Gastrocnemius medialis (tissue), 4 donors: ENCODE measurements around the gene PARG. TPM values are rescaled to one million over a fixed set of nuclear protein-coding genes. Genes with fewer than 3 reads are reported as not detected.

Experiments
- ATAC-seq, 2 donors: fragments of 150-250 bp; one replicate each; pipeline ENCODE4 v1.9.1; 2016
- DNase-seq, 2 donors: peaks; one replicate each; pipeline ENCODE4 v3.0.0-alpha.2; 2019
- H3K27ac ChIP-seq, 4 donors: fragments of 200-600 bp; sonication (generic); 1 replicate in 1 of 4; 2 replicates in 3 of 4; pipeline ENCODE4 v1.5.1; 2016 to 2018; ENCODE audit warnings: mild to moderate bottlenecking in 2 of 4, moderate library complexity in 1 of 4
- H3K27me3 ChIP-seq, 3 donors: fragments of 200-600 bp; sonication (generic) in 2 of 3; 1 replicate in 1 of 3; 2 replicates in 2 of 3; pipeline versions ENCODE4 v1.5.1 to v1.6.0; 2016 to 2019; ENCODE audit warnings: mild to moderate bottlenecking in 1 of 3, moderate library complexity in 1 of 3
- H3K36me3 ChIP-seq, 2 donors: fragments of 200-600 bp; sonication (generic) in 1 of 2; one replicate each; pipeline ENCODE4 v1.5.1; 2017 to 2018
- H3K4me1 ChIP-seq, 2 donors: fragments of 200-600 bp; sonication (generic) in 1 of 2; one replicate each; pipeline ENCODE4 v1.5.1; 2016 to 2017; ENCODE audit warnings: mild to moderate bottlenecking in 2 of 2
- H3K4me3 ChIP-seq, 4 donors: fragments of 200-600 bp; sonication (generic) in 3 of 4; 1 replicate in 1 of 4; 2 replicates in 3 of 4; pipeline ENCODE4 v1.5.1; 2016 to 2019; ENCODE audit warnings: mild to moderate bottlenecking in 2 of 4
- H3K9me3 ChIP-seq, 3 donors: fragments of 200-600 bp; sonication (generic) in 2 of 3; 1 replicate in 1 of 3; 2 replicates in 2 of 3; pipeline ENCODE4 v1.5.1; 2016 to 2019
- CTCF ChIP-seq, 5 experiments: fragments of 450-650 bp in 3 of 5; fragments of 200-600 bp in 2 of 5; sonication (generic) in 2 of 5; IDR thresholded peaks in 4 of 5; conservative IDR thresholded peaks in 1 of 5; 1 replicate in 4 of 5; 2 replicates in 1 of 5; pipeline ENCODE4 v1.5.1; 2016 to 2019; ENCODE audit warnings: antibody characterized with exemption in 5 of 5, mild to moderate bottlenecking in 3 of 5, moderate library complexity in 3 of 5
- POLR2A ChIP-seq, 2 donors: fragments of 450-650 bp; IDR thresholded peaks; one replicate each; pipeline ENCODE4 v1.6.1; 2017; ENCODE audit warnings: antibody characterized with exemption in 2 of 2, mild to moderate bottlenecking in 2 of 2, moderate library complexity in 2 of 2
- in situ Hi-C, 4 donors: fragments of 200-750 bp; cut with MboI; loops; one replicate each; pipeline versions ENCODE4 v1.15.0 to v1.8.0; 2017; ENCODE audit warnings: low sequenced_read_pairs in 4 of 4
- intact Hi-C: fragments of 100-400 bp; cut with DNase I; formaldehyde crosslinking; loops from one replicate; pipeline ENCODE4 v1.15.1; 2023; ENCODE audit warnings: low total_unique reads
- total RNA-seq, 4 donors: library from RNA; depleted of rRNA; stranded (reverse); fragments of >200 nt; gene quantifications; one replicate each; pipeline versions ENCODE4 v1.1.0 to v1.2.3, GENCODE V29; 2016

Gene PARG
- total RNA-seq, 4 donors from 2014 or later, result 14.3 to 18.9 (median 16.8) TPM

DNA sequence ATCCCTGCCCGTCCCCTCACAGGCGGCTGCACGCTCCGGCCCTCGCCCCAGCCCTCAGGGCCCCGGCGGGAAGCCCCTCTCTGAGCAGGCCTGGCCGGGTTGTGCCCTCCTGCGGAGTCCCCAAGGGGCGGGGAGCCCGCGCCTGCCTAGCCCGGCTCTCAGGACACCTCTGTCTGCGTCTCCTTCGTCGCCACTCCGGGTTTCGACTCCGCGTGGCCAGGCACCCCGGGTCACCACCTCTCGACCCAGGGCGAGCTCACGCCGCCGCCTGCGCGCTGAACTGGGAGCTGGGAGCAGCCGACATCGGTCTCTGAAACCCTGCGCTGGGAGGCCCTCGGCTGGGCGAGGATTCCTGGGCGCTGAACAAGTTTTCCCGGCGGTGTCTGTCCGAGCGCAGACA is 173.5 kb downstream of the PARG start:
- Histone ChIP-seq H3K27me3 (peaks cover 25 to 44% (median 32%) of the 10 kb centered on the region in 3 donors), H3K9me3 (no peaks in the 10 kb centered on the region), H3K36me3 (no peaks in the 10 kb centered on the region), H3K4me1 (no peaks in the 10 kb centered on the region), H3K27ac (no peak overlapping the region), H3K4me3 (no peak overlapping the region)
- intact Hi-C loops, result no loop called here
- no peak for ATAC-seq
- no peak for DNase-seq
- no peak for TF ChIP-seq POLR2A (IDR thresholded peaks at IDR 0.05)
- no peak for TF ChIP-seq CTCF (IDR thresholded peaks at IDR 0.05 in 4 of 5, conservative IDR thresholded peaks at IDR 0.05 in 1 of 5)
- in situ Hi-C loops, result no loop called here

Other genes with a start within 250 kb of the PARG start
- gene OGDHL, start 179.7 kb downstream of the PARG start, total RNA-seq, result under 1 TPM in 2 of 4 donors, not detected in 2; 0.13 to 0.20 TPM
- gene TIMM23B, start within 50 bp of the PARG start, total RNA-seq, result 10 to 100 TPM; 17.2 to 33.4 (median 19.0) TPM
- gene AGAP6, start 46.4 kb upstream of the PARG start, total RNA-seq, result 10 to 100 TPM in 1 of 4 donors, 1 to 10 TPM in 3; 2.9 to 13.0 (median 5.0) TPM
- gene WASHC2A, start 125.9 kb upstream of the PARG start, total RNA-seq, result 10 to 100 TPM; 19.7 to 24.9 (median 22.3) TPM